ENCODE data around the gene DPF3. TPM values are rescaled to one million over a fixed set of nuclear protein-coding genes. Genes with fewer than 3 reads are reported as not detected.

The DPF3 gene
- total and polyA plus RNA-seq, 2 of the 13 experiments (the other 11 are each of a cell fraction or from before 2014, with no cell fraction given): 0.09 to 0.60 TPM

DNA sequence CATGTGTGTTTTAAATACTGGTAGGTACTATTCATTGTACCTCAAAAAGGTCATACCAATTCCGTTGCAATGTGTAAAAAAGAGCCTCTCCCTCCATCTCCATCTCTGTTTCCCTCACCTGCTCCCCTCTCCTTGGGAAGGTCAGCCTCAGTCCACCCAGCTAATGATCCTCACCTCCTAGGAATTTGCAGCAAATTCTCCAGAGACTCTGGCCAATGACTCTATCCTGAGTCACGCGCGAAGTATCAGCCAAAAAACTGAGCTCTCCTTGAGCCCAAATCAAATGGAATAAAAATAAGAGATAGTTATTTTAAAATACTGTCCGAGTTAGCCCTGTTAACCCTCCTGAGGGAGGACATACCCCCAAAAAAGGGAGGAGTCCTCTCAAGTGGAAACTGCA, 148.4 kb downstream of the DPF3 start:
- intact Hi-C loops (cut with micrococcal nuclease; ENCODE audit: unreplicated experiment) (no loop called here), in situ Hi-C loops (cut with HindIII; ENCODE audit: extremely low pct_ligation_motif_present, low pct_unique_long_range_greater_than_20kb) (no loop called here)
- H3K27ac ChIP-seq (ENCODE audit: extremely low read length, insufficient read depth, low read length): no peak overlapping the region
- H3K9me3 ChIP-seq (ENCODE audit: low read length): no peaks in the 10 kb centered on the region; the same call in 1 of the 2 replicates
- no peaks in the 10 kb centered on the region for H3K79me2 ChIP-seq (ENCODE audit: insufficient read depth, low read length)
- ChIA-PET POLR2A (no interaction called here), CTCF (ENCODE audit: low intra/inter-chr PET ratio, low total read pairs) (interaction anchor here (1.1 kb wide), 1 partner anchor 159 kb away, joined by 4 read pairs; no protein-coding TSS in a partner anchor)
- no peak overlapping the region for H3K4me2 ChIP-seq (ENCODE audit: low read depth, low read length)
- H2AFZ ChIP-seq (ENCODE audit: low read length): no peak overlapping the region
- no TSS peak for BruUV-seq (replicated peaks)
- no peak overlapping the region for H3K4me3 ChIP-seq (replicated peaks in 1 of 3; ENCODE audit: insufficient read depth in 1 of 3, low read depth in 2 of 3, low read length in 3 of 3)
- TF ChIP-seq KDM1A (CRISPR knock-in tag; IDR thresholded peaks at IDR 0.05) (no peak), ZKSCAN5 (CRISPR knock-in tag; IDR thresholded peaks at IDR 0.05) (no peak), SMARCC2 (IDR thresholded peaks at IDR 0.05) (no peak)
- TF ChIP-seq, protein P1, sequence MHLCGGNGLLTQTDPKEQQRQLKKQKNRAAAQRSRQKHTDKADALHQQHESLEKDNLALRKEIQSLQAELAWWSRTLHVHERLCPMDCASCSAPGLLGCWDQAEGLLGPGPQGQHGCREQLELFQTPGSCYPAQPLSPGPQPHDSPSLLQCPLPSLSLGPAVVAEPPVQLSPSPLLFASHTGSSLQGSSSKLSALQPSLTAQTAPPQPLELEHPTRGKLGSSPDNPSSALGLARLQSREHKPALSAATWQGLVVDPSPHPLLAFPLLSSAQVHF (CRISPR knock-in tag; IDR thresholded peaks at IDR 0.05): no peak
- TF ChIP-seq, protein P2, sequence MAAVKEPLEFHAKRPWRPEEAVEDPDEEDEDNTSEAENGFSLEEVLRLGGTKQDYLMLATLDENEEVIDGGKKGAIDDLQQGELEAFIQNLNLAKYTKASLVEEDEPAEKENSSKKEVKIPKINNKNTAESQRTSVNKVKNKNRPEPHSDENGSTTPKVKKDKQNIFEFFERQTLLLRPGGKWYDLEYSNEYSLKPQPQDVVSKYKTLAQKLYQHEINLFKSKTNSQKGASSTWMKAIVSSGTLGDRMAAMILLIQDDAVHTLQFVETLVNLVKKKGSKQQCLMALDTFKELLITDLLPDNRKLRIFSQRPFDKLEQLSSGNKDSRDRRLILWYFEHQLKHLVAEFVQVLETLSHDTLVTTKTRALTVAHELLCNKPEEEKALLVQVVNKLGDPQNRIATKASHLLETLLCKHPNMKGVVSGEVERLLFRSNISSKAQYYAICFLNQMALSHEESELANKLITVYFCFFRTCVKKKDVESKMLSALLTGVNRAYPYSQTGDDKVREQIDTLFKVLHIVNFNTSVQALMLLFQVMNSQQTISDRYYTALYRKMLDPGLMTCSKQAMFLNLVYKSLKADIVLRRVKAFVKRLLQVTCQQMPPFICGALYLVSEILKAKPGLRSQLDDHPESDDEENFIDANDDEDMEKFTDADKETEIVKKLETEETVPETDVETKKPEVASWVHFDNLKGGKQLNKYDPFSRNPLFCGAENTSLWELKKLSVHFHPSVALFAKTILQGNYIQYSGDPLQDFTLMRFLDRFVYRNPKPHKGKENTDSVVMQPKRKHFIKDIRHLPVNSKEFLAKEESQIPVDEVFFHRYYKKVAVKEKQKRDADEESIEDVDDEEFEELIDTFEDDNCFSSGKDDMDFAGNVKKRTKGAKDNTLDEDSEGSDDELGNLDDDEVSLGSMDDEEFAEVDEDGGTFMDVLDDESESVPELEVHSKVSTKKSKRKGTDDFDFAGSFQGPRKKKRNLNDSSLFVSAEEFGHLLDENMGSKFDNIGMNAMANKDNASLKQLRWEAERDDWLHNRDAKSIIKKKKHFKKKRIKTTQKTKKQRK (IDR thresholded peaks at IDR 0.05; ENCODE audit: low read length): no peak
- TF ChIP-seq, protein P3, sequence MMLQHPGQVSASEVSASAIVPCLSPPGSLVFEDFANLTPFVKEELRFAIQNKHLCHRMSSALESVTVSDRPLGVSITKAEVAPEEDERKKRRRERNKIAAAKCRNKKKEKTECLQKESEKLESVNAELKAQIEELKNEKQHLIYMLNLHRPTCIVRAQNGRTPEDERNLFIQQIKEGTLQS (CRISPR knock-in tag; IDR thresholded peaks at IDR 0.05): no peak
- TF ChIP-seq, protein P4, sequence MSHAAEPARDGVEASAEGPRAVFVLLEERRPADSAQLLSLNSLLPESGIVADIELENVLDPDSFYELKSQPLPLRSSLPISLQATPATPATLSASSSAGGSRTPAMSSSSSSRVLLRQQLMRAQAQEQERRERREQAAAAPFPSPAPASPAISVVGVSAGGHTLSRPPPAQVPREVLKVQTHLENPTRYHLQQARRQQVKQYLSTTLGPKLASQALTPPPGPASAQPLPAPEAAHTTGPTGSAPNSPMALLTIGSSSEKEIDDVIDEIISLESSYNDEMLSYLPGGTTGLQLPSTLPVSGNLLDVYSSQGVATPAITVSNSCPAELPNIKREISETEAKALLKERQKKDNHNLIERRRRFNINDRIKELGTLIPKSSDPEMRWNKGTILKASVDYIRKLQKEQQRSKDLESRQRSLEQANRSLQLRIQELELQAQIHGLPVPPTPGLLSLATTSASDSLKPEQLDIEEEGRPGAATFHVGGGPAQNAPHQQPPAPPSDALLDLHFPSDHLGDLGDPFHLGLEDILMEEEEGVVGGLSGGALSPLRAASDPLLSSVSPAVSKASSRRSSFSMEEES (CRISPR knock-in tag; IDR thresholded peaks at IDR 0.05): no peak
- no peaks in the 10 kb centered on the region for H4K20me1 ChIP-seq (ENCODE audit: insufficient read depth, low read length)
- H3K4me1 ChIP-seq (ENCODE audit: insufficient read depth, low read length): no peaks in the 10 kb centered on the region
- FAIRE-seq (no peak), DNase-seq (ENCODE audit: low spot score) (no peak), ATAC-seq (no peak)
- H3K27me3 ChIP-seq (ENCODE audit: control insufficient read depth in 1 of 2, insufficient read depth in 2 of 2, low read length in 2 of 2): peaks cover 0 to 4% of the 10 kb centered on the region in 2 experiments; a peak in 2 of 5 replicates
- WGBS (ENCODE audit: low lambda C conversion rate): 62% methylated on average over 5 of the region's 5 CpGs
- H3K9ac ChIP-seq (ENCODE audit: insufficient read depth, low read depth, low read length): no peak overlapping the region
- no peaks in the 10 kb centered on the region for H3K36me3 ChIP-seq (replicated peaks in 1 of 2; ENCODE audit: control insufficient read depth in 1 of 2, insufficient read depth in 2 of 2, low read length in 2 of 2)
